ENCODE results near the gene HSPA12B. TPM values are rescaled to one million over a fixed set of nuclear protein-coding genes. Genes with fewer than 3 reads are reported as not detected.
A peak's percentile ranks its signal among the peaks of the same experiment; 100 is the strongest.

The HSPA12B gene
- total RNA-seq, 4 donors from 2014 or later, result 12.7 to 30.9 (median 18.7) TPM

DNA sequence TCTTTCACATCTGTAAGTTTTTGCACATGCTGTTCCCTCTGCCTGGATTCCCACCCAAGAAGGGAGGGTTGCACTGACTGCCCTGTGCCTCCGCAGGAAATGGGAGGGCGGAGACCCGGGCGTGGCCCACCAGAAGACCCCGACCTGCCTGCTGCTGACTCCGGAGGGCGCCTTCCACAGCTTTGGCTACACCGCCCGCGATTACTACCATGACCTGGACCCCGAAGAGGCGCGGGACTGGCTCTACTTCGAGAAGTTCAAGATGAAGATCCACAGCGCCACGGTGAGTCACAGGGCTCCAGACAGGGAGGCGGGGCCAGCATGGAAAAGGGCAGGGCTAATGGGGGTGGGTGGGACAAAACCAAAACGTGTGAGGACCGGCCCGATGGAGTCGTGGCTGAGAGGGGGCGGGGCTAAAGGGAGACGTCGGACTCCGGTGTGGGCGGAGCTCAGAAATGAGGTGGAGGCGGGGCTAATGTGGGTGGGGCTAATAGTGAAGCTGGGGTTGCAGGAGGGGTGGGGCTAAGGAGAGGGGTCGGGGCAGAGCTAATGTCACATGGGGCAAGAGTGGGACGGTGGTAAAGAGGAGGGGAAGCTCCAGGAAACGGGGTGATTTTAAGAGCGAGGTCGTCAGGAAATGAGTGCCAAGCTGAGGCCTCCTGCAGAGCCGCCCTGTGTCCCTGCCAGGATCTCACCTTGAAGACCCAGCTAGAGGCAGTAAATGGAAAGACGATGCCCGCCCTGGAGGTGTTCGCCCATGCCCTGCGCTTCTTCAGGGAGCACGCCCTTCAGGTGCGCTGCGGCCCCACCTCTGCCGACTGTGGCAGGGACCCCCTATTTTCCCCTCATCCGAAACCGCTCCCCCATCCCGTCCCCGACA lies 12.6 kb downstream of the HSPA12B start:
- WGBS, 2 donors, result 30 to 41% methylated on average over 41 to 45 of the region's 45 CpGs
- peak; percentile 43 to 49 for DNase-seq (ENCODE audit: low spot score in 2 of 2)
- peaks cover 0 to 11% of the 10 kb centered on the region in 2 donors for H3K27me3 ChIP-seq
- no peaks in the 10 kb centered on the region for H3K9me3 ChIP-seq
- H3K4me1 ChIP-seq, result peaks cover 0 to 25% (median 0%) of the 10 kb centered on the region in 4 donors
- TF ChIP-seq, protein P1, sequence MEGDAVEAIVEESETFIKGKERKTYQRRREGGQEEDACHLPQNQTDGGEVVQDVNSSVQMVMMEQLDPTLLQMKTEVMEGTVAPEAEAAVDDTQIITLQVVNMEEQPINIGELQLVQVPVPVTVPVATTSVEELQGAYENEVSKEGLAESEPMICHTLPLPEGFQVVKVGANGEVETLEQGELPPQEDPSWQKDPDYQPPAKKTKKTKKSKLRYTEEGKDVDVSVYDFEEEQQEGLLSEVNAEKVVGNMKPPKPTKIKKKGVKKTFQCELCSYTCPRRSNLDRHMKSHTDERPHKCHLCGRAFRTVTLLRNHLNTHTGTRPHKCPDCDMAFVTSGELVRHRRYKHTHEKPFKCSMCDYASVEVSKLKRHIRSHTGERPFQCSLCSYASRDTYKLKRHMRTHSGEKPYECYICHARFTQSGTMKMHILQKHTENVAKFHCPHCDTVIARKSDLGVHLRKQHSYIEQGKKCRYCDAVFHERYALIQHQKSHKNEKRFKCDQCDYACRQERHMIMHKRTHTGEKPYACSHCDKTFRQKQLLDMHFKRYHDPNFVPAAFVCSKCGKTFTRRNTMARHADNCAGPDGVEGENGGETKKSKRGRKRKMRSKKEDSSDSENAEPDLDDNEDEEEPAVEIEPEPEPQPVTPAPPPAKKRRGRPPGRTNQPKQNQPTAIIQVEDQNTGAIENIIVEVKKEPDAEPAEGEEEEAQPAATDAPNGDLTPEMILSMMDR (IDR thresholded peaks at IDR 0.05), result no peak
- TF ChIP-seq EP300 (IDR thresholded peaks at IDR 0.05) (no peak), POLR2A (IDR thresholded peaks at IDR 0.05) (no peak)
- H3K27ac ChIP-seq, result no peak overlapping the region
- no peak overlapping the region for H3K4me3 ChIP-seq
- peaks cover 0 to 41% (median 0%) of the 10 kb centered on the region in 3 donors for H3K36me3 ChIP-seq

DNA sequence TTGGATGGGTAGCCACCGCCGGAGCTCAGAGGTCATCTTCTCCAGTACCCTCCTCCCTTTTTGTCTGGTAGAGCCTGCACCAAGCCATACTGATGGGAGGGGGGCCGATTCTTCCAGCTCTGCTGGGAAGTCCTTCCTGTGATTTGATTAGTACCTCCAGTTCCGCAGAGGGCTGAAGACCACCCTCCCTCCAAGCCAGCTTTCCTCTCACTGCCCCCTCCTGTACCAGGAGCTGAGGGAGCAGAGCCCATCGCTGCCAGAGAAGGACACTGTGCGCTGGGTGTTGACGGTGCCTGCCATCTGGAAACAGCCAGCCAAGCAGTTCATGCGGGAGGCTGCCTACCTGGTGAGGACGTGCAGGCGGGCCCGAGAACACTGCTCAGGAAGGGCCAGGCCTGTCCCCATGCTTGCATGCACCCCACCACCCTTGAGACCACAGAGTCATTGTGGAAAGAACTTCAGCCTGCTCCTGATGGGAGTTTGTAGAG lies 13.2 kb downstream of the HSPA12B start:
- H3K36me3 ChIP-seq, result peaks cover 0 to 44% (median 0%) of the 10 kb centered on the region in 3 donors
- H3K4me3 ChIP-seq, result no peak overlapping the region

DNA sequence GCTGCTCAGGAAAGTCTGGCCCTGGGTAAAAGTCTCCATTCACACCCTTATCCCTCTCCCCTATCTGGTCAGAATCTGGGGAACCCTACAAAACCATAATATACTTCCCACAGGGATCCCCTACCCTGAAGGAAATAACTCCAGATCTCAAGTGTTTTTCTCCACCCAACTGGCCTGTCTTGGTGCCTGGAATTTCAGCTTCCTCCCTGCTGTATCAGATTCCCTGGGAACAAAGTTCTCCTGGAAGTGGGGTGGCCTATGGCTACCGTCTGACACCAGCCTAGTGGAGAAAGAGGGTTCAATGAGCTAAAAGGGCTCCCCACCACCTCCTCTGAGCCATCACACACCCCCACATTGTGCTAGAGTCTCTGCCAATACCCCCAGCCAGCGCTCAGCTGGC lies 15.0 kb downstream of the HSPA12B start:
- 79% methylated on average over 2 of the region's 2 CpGs for WGBS, 2 donors
- TF ChIP-seq EP300 (IDR thresholded peaks at IDR 0.05) (no peak), POLR2A (IDR thresholded peaks at IDR 0.05) (no peak)
- TF ChIP-seq, protein P1 (IDR thresholded peaks at IDR 0.05), result no peak

More for the DNA sequence above, 13.2 kb downstream of the HSPA12B start:
- no peak overlapping the region for H3K27ac ChIP-seq
- H3K27me3 ChIP-seq, result peaks cover 0 to 15% of the 10 kb centered on the region in 2 donors
- WGBS, 2 donors, result 66 to 68% methylated on average over 8 to 11 of the region's 11 CpGs
- no peaks in the 10 kb centered on the region for H3K9me3 ChIP-seq
- no peak for TF ChIP-seq EP300 (IDR thresholded peaks at IDR 0.05)
- no peak for TF ChIP-seq POLR2A (IDR thresholded peaks at IDR 0.05)
- TF ChIP-seq, protein P1 (IDR thresholded peaks at IDR 0.05), result no peak
- H3K4me1 ChIP-seq, result peaks cover 0 to 23% (median 0%) of the 10 kb centered on the region in 4 donors
- DNase-seq (ENCODE audit: low spot score in 2 of 2), result no peak

DNA sequence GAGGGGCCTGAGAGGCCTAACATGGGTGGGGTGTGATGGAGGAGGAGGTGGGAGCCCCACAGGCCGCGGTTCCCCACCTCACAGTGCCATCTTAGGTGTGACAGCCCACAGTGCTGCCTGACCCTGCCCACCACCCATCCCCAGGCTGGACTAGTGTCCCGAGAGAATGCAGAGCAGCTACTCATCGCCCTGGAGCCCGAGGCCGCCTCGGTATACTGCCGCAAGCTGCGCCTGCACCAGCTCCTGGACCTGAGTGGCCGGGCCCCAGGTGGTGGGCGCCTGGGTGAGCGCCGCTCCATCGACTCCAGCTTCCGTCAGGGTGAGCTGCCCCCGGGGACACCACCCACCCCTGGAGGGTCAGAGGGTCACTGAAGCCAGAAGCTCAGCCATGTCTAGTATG lies 15.6 kb downstream of the HSPA12B start:
- no peak for DNase-seq (ENCODE audit: low spot score in 2 of 2)
- H3K9me3 ChIP-seq, result no peaks in the 10 kb centered on the region
- H3K27me3 ChIP-seq, result peaks cover 0 to 19% of the 10 kb centered on the region in 2 donors
- peaks cover 0 to 58% (median 0%) of the 10 kb centered on the region in 3 donors for H3K36me3 ChIP-seq
- H3K27ac ChIP-seq, result no peak overlapping the region
- WGBS, 2 donors, result 81 to 96% methylated on average over 12 to 14 of the region's 16 CpGs
- H3K4me3 ChIP-seq, result no peak overlapping the region
- peaks cover 0 to 41% (median 0%) of the 10 kb centered on the region in 4 donors for H3K4me1 ChIP-seq
- TF ChIP-seq, protein P1 (IDR thresholded peaks at IDR 0.05), result no peak
- TF ChIP-seq EP300 (IDR thresholded peaks at IDR 0.05) (no peak), POLR2A (IDR thresholded peaks at IDR 0.05) (no peak)

More for the DNA sequence above, 15.0 kb downstream of the HSPA12B start:
- peaks cover 0 to 19% of the 10 kb centered on the region in 2 donors for H3K27me3 ChIP-seq
- H3K9me3 ChIP-seq, result no peaks in the 10 kb centered on the region
- H3K4me3 ChIP-seq, result no peak overlapping the region
- DNase-seq (ENCODE audit: low spot score in 2 of 2), result no peak
- H3K36me3 ChIP-seq, result peaks cover 0 to 58% (median 0%) of the 10 kb centered on the region in 3 donors
- H3K4me1 ChIP-seq, result peaks cover 0 to 35% (median 0%) of the 10 kb centered on the region in 4 donors
- H3K27ac ChIP-seq, result no peak overlapping the region
